Left lung (tissue), 10 donors: Measurements from ENCODE around the gene SS18L1. TPM values are rescaled to one million over a fixed set of nuclear protein-coding genes. Genes with fewer than 3 reads are reported as not detected.

Experiments
- ATAC-seq: fragments of 200-7000 bp; cut with Tn5 transposase; one replicate; pipeline ENCODE4 v1.9.1; 2020; ENCODE audit warnings: moderate library complexity
- DNase-seq, 4 donors: peaks; one replicate each; pipeline ENCODE4 v3.0.0-alpha.2; 2013 to 2020
- H3K27ac ChIP-seq, 2 donors: fragments of 200-600 bp; sonication (generic) in 1 of 2; one replicate each; pipeline versions ENCODE4 v1.5.0 to v1.8.0; 2020 to 2021
- H3K27me3 ChIP-seq, 2 donors: fragments of 200-600 bp; sonication (generic) in 1 of 2; one replicate each; pipeline versions ENCODE4 v1.5.0 to v1.8.0; 2020 to 2021
- H3K36me3 ChIP-seq, 2 donors: fragments of 200-600 bp; sonication (generic) in 1 of 2; one replicate each; pipeline versions ENCODE4 v1.5.0 to v1.8.0; 2020 to 2021
- H3K4me1 ChIP-seq, 2 donors: fragments of 200-600 bp; one replicate each; pipeline ENCODE4 v1.8.0; 2021
- H3K4me3 ChIP-seq, 2 donors: fragments of 200-600 bp; sonication (generic) in 1 of 2; one replicate each; pipeline versions ENCODE4 v1.5.0 to v1.8.0; 2020 to 2021; ENCODE audit warnings: mild to moderate bottlenecking in 1 of 2
- H3K9me3 ChIP-seq, 2 donors: fragments of 200-600 bp; sonication (generic) in 1 of 2; one replicate each; pipeline versions ENCODE4 v1.5.0 to v1.8.0; 2020 to 2021
- CTCF ChIP-seq, 2 donors: fragments of 200-600 bp; sonication (generic) in 1 of 2; IDR thresholded peaks; one replicate each; pipeline versions ENCODE4 v1.5.0 to v1.8.0; 2021; ENCODE audit warnings: antibody characterized with exemption in 2 of 2
- intact Hi-C, 2 donors: fragments of 100-400 bp; cut with DNase I; formaldehyde crosslinking; loops; one replicate each; pipeline versions ENCODE4 v1.11.2 to v1.14.2; 2022
- polyA plus RNA-seq, 6 donors: library from polyadenylated mRNA; unstranded; fragments of 120-200 nt; gene quantifications; one replicate each; pipeline ENCODE4 v1.2.1, GENCODE V29; 2013; ENCODE audit not compliant: insufficient read length in 6 of 6
- total RNA-seq, 2 donors: library from RNA; stranded (reverse); fragmentation: NEBNext Ultra II Directional; extraction: Animal tissue kit (Norgen Biotek cat#: 25700); gene quantifications; one replicate each; pipeline ENCODE4 v1.2.1, GENCODE V29; 2021
- donor health status: DM: no; HTN: yes; CAD: no.
- donor health status: DM: no; HTN: no; CAD: no.

The SS18L1 gene
- total and polyA plus RNA-seq, 8 donors, result 14.6 to 30.0 (median 21.7) TPM

- H3K4me3 ChIP-seq, result no peak overlapping the region
- H3K36me3 ChIP-seq, result peaks cover 0 to 96% of the 10 kb centered on the region in 2 donors
- no peaks in the 10 kb centered on the region for H3K9me3 ChIP-seq
- H3K27ac ChIP-seq, result no peak overlapping the region
- intact Hi-C loops, result no loop called here
- no peak for ATAC-seq
- peaks cover 0 to 3% of the 10 kb centered on the region in 2 donors for H3K4me1 ChIP-seq
- DNase-seq, result peak in 1 of 4 donors; percentile 61
- no peak for TF ChIP-seq CTCF (IDR thresholded peaks at IDR 0.05)
- no peaks in the 10 kb centered on the region for H3K27me3 ChIP-seq
These were observed 54.9 kb downstream of the SS18L1 start for GRCh38 chr20:62198496-62198895.

DNA sequence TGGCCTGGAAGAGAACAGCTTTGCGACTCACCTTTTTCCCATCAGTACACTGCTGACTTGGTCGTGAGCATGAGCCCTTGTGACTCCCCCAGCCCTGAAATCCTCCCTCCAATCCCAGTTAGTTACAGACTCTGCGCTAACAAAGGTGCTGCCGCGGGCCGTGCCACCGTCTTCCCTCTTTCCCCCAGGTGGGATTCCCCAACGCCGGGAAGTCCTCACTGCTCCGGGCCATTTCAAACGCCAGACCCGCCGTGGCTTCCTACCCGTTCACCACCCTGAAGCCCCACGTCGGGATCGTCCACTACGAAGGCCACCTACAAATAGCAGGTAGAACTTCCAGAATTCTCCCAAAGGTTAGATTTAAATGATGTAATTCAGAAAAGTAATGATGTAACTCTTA lies 55.4 kb downstream of the SS18L1 start:
- H3K4me3 ChIP-seq, result no peak overlapping the region
- TF ChIP-seq CTCF (IDR thresholded peaks at IDR 0.05), result no peak
- H3K27ac ChIP-seq, result no peak overlapping the region
- DNase-seq (peak in 1 of 4 donors; percentile 51), ATAC-seq (no peak)
- intact Hi-C loops, result no loop called here
- H3K4me1 ChIP-seq, result peaks cover 0 to 3% of the 10 kb centered on the region in 2 donors
- H3K9me3 ChIP-seq, result no peaks in the 10 kb centered on the region
- H3K27me3 ChIP-seq, result no peaks in the 10 kb centered on the region
- peaks cover 0 to 97% of the 10 kb centered on the region in 2 donors for H3K36me3 ChIP-seq

DNA sequence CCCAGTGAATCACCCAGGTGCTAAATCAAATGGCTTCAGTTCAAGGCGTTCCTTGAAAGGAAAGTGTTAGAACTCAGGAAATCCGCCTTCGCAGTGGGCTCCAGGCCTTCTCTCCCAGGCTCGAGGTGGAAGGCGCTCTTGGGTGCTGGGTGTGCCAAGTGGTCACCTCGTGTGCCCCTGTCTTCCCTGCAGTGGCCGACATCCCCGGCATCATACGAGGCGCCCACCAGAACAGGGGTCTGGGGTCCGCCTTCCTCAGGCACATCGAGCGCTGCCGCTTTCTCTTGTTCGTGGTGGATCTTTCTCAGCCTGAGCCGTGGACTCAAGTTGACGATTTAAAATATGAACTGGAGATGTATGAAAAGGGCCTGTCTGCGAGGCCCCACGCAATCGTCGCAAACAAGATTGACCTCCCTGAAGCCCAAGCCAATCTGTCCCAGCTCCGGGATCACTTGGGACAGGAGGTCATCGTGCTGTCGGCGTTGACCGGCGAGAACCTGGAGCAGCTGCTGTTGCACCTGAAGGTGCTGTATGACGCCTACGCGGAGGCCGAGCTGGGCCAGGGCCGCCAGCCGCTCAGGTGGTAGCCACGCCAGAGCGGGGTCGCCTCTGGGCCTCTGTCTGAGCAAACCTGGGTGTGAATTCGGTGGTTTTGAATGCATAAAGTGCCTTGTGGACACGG lies 57.1 kb downstream of the SS18L1 start:
- H3K27ac ChIP-seq, result no peak overlapping the region
- ATAC-seq (no peak), DNase-seq (peak in 1 of 4 donors; percentile 58)
- peaks cover 0 to 84% of the 10 kb centered on the region in 2 donors for H3K36me3 ChIP-seq
- no peaks in the 10 kb centered on the region for H3K27me3 ChIP-seq
- H3K4me1 ChIP-seq, result no peaks in the 10 kb centered on the region
- intact Hi-C loops, result no loop called here
- no peaks in the 10 kb centered on the region for H3K9me3 ChIP-seq
- no peak overlapping the region for H3K4me3 ChIP-seq
- TF ChIP-seq CTCF (IDR thresholded peaks at IDR 0.05), result no peak

DNA sequence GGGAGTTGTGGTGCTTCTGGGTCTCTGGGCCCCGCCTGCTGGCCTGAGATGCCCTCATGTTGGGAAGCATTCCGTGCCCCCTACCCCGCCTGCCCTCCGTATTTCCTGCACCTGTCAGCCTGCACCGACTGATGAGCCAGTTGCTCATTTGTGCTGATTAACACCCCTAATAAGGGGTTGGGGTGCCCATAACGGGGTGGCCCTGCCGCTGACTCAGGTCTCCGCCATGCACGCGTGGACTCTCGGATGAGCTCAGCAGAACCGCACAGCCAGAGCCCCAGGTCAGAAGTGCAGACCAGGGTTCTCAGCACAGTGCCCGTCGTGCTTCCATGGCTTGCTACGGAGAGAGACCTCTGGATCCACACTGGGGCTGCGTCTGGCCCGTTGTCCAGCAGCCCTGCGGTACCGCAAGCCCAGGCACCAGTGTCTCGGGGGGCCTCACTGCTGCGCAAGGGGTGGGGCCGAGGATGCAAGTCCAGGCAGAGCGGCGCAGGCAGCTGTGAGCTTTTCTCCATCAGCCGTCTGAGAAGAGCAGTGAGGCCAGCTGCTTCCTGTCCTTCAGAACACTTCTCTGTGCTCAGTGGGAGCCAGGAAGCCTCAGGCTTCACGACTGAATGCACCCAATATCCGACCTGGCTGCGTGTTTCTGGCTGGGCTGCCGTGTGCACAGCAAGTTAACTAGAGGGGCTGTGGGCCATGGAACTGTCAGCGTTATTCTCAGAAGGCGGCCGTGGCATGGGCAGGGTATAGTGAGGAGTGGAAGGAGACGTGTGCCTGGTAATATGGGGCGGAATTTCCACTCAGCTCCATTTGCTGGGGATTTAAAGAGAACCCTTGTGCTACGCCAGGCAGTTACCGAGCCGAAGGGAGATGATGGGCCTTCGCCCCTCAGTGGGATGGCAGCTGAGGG lies 57.9 kb downstream of the SS18L1 start:
- DNase-seq (peak in 1 of 4 donors; percentile 50), ATAC-seq (no peak)
- intact Hi-C loops, result no loop called here
- Histone ChIP-seq H3K36me3 (peaks cover 0 to 76% of the 10 kb centered on the region in 2 donors), H3K4me3 (no peak overlapping the region), H3K27ac (no peak overlapping the region), H3K27me3 (no peaks in the 10 kb centered on the region), H3K9me3 (no peaks in the 10 kb centered on the region), H3K4me1 (no peaks in the 10 kb centered on the region)
- TF ChIP-seq CTCF (IDR thresholded peaks at IDR 0.05), result no peak

GRCh38 chr20:62202083-62202395 lies 58.5 kb downstream of the SS18L1 start:
- Histone ChIP-seq H3K36me3 (peaks cover 0 to 70% of the 10 kb centered on the region in 2 donors), H3K4me3 (no peak overlapping the region), H3K27me3 (no peaks in the 10 kb centered on the region), H3K4me1 (no peaks in the 10 kb centered on the region), H3K27ac (no peak overlapping the region), H3K9me3 (no peaks in the 10 kb centered on the region)
- no peak for TF ChIP-seq CTCF (IDR thresholded peaks at IDR 0.05)
- no peak for ATAC-seq
- peak in 1 of 4 donors; percentile 20 for DNase-seq
- intact Hi-C loops, result no loop called here
